CD4-positive, alpha-beta T cell treated with Interleukin-2 at 100 ng/mL for 4 hours (primary cell): ENCODE data around the gene DBH.

Source experiments
- DNase-seq: peaks from one replicate; pipeline ENCODE4 v3.0.0-alpha.2; 2020; ENCODE audit warnings: low spot score

DBH gene

GRCh38 chr9:133701981-133702797, 66.0 kb downstream of the DBH start:
- DNase-seq, result peak; percentile 63

- DNase-seq, result no peak
Observed at GRCh38 chr9:133702798-133703590, 66.8 kb downstream of the DBH start.

GRCh38 chr9:133703591-133704399, 67.6 kb downstream of the DBH start:
- no peak for DNase-seq

- no peak for DNase-seq
Observed at GRCh38 chr9:133704711-133705181, 68.6 kb downstream of the DBH start.

- no peak for DNase-seq
Observed at GRCh38 chr9:133705576-133705975, 69.4 kb downstream of the DBH start.

GRCh38 chr9:133706307-133707050, 70.3 kb downstream of the DBH start:
- DNase-seq, result no peak

- no peak for DNase-seq
Observed at GRCh38 chr9:133707065-133707762, 71.1 kb downstream of the DBH start.

GRCh38 chr9:133707763-133708245, 71.6 kb downstream of the DBH start:
- DNase-seq, result no peak

GRCh38 chr9:133708246-133709014, 72.3 kb downstream of the DBH start:
- no peak for DNase-seq
